GM13976 (cell line): ENCODE data around the gene PACRG.

Experiments used
- DNase-seq: peaks from one replicate; pipeline ENCODE4 v3.0.0; 2012; ENCODE audit warnings: low spot score
- CTCF ChIP-seq: IDR thresholded peaks from 2 replicates; pipeline ENCODE4 v1.5.1; 2012; ENCODE audit warnings: borderline replicate concordance, mild to moderate bottlenecking; ENCODE audit not compliant: insufficient read depth; ENCODE audit errors: extremely low read depth, missing control alignments, control extremely low read depth
- in situ Hi-C: fragments of 300-500 bp; cut with MboI; formaldehyde crosslinking; loops from one replicate; pipeline ENCODE4 v1.12.0; 2022; ENCODE audit warnings: low sequenced_read_pairs, mixed read lengths, inconsistent platforms; ENCODE audit not compliant: unreplicated experiment

Gene PACRG

DNA sequence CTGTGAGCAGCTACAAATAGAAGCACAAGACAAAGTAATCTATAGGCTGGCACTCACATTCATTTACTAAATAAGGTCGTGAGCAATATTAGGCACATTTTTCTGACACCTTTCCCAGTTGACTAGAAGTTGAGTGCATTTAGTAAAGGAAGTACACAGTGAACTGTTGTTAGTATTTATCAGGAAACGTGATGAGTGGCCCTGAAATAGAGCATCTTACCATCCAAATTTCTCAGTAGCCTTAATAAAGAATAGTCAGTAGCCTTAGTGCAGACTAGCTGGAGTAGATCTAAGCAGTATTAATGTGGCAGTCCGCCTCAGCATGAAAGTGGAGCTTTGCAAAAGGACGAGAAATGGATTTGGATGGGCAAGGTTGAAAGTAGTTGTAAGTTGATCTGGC is 481.2 kb downstream of the PACRG start:
- in situ Hi-C loops, result no loop called here
- DNase-seq, result no peak
- no peak for TF ChIP-seq CTCF

DNA sequence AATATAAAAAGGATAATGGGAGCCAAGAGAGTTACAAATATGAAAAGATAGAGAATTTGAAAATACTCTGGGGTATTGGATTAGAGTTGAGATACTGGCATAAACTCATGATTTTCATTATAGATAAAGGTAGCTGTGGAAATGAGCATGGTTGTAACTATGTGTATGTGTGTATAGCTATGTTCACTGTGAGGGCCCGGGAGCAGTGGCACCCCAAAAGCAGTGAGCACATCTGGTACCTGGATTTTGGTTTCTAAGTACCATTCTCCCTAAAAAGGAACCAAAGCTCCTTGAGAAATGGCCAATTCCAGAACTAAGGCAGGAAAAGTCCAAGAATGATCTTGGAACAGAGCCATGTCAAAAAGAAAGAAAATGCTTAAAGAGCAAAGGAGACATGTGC is 484.3 kb downstream of the PACRG start:
- no peak for TF ChIP-seq CTCF
- no peak for DNase-seq
- in situ Hi-C loops, result no loop called here

- DNase-seq, result no peak
- in situ Hi-C loops, result no loop called here
- TF ChIP-seq CTCF, result no peak
Measured at GRCh38 chr6:163214259-163214658, 486.5 kb downstream of the PACRG start.

- in situ Hi-C loops, result no loop called here
- DNase-seq, result no peak
- no peak for TF ChIP-seq CTCF
Measured at GRCh38 chr6:163218361-163218894, 490.7 kb downstream of the PACRG start.

- in situ Hi-C loops, result no loop called here
- DNase-seq, result no peak
- no peak for TF ChIP-seq CTCF
Measured at GRCh38 chr6:163226181-163226835, 498.5 kb downstream of the PACRG start.

- no peak for DNase-seq
- TF ChIP-seq CTCF, result no peak
- in situ Hi-C loops, result no loop called here
Measured at GRCh38 chr6:163226836-163227485, 499.2 kb downstream of the PACRG start.
